Progenitor cell of endocrine pancreas (in vitro differentiated cells): ENCODE results near the gene RNASE8. TPM values are rescaled to one million over a fixed set of nuclear protein-coding genes. Genes with fewer than 3 reads are reported as not detected.

Source experiments
- DNase-seq: peaks from one replicate; pipeline ENCODE4 v3.0.0; 2021; ENCODE audit warnings: low spot score; ENCODE audit not compliant: unreplicated experiment
- H3K27ac Mint-ChIP-seq: 2 replicates; pipeline ENCODE4 v1.8.0; 2021; ENCODE audit warnings: mild to moderate bottlenecking, moderate library complexity, mixed read lengths
- H3K27me3 Mint-ChIP-seq: 2 replicates; pipeline ENCODE4 v1.8.0; 2021; ENCODE audit warnings: mixed read lengths
- H3K36me3 Mint-ChIP-seq: 2 replicates; pipeline ENCODE4 v1.8.0; 2022; ENCODE audit warnings: mixed read lengths; ENCODE audit not compliant: insufficient read depth
- H3K4me1 Mint-ChIP-seq: 2 replicates; pipeline ENCODE4 v1.8.0; 2021; ENCODE audit warnings: low read depth, mixed read lengths
- H3K4me3 Mint-ChIP-seq: 2 replicates; pipeline ENCODE4 v1.8.0; 2021; ENCODE audit warnings: low read depth, mild to moderate bottlenecking, moderate library complexity, mixed read lengths
- H3K9me3 Mint-ChIP-seq: 2 replicates; pipeline ENCODE4 v1.8.0; 2021; ENCODE audit warnings: low read depth, mixed read lengths
- total RNA-seq: library from RNA; stranded (reverse); gene quantifications from 2 replicates; pipeline ENCODE4 v1.2.1, GENCODE V29; 2021
- TF ChIP-seq, protein P1 (sequence below): fragments of 200-600 bp; sonication (generic); IDR thresholded peaks from one replicate; pipeline ENCODE4 v1.5.0; 2021; ENCODE audit warnings: antibody characterized with exemption, mild to moderate bottlenecking; ENCODE audit not compliant: unreplicated experiment

Gene RNASE8
- total RNA-seq, 1 donor from 2014 or later: not detected

DNA sequence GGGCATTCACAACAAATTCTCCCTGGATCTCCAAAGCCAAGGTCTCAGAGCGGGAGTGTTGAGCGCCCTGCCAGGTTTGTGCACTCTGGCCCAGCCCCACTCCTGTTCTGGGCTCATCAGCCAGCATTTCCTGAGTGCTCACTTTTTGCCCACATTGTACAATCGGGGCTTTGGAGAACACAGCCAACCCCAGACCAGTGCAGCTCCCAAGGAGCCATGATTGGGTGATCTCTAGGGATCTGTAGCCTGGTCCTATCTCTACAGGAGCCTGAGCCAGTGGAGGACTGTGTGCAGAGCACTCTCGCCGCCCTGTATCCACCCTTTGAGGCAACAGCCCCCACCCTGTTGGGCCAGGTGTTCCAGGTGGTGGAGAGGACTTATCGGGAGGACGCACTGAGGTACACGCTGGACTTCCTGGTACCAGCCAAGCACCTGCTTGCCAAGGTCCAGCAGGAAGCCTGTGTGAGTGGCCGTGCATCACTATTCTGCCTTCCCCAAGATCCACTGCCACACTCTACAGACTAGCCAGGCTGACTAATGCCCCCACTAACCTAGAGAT lies 15.2 kb downstream of the RNASE8 start:
- no peaks in the 10 kb centered on the region for H3K9me3 Mint-ChIP-seq
- no peak overlapping the region for H3K4me3 Mint-ChIP-seq
- TF ChIP-seq, protein P1, sequence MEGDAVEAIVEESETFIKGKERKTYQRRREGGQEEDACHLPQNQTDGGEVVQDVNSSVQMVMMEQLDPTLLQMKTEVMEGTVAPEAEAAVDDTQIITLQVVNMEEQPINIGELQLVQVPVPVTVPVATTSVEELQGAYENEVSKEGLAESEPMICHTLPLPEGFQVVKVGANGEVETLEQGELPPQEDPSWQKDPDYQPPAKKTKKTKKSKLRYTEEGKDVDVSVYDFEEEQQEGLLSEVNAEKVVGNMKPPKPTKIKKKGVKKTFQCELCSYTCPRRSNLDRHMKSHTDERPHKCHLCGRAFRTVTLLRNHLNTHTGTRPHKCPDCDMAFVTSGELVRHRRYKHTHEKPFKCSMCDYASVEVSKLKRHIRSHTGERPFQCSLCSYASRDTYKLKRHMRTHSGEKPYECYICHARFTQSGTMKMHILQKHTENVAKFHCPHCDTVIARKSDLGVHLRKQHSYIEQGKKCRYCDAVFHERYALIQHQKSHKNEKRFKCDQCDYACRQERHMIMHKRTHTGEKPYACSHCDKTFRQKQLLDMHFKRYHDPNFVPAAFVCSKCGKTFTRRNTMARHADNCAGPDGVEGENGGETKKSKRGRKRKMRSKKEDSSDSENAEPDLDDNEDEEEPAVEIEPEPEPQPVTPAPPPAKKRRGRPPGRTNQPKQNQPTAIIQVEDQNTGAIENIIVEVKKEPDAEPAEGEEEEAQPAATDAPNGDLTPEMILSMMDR: no peak
- H3K27ac Mint-ChIP-seq: no peak overlapping the region
- H3K36me3 Mint-ChIP-seq: peaks cover 19% of the 10 kb centered on the region
- peaks cover 10% of the 10 kb centered on the region for H3K27me3 Mint-ChIP-seq
- no peak for DNase-seq
- peaks cover 24% of the 10 kb centered on the region for H3K4me1 Mint-ChIP-seq

DNA sequence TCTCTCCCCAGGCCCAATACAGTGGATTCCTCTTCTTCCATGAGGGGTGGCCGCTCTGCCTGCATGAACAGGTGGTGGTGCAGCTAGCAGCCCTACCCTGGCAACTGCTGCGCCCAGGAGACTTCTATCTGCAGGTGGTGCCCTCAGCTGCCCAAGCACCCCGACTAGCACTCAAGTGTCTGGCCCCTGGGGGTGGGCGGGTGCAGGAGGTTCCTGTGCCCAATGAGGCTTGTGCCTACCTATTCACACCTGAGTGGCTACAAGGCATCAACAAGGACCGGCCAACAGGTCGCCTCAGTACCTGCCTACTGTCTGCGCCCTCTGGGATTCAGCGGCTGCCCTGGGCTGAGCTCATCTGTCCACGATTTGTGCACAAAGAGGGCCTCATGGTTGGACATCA lies 16.3 kb downstream of the RNASE8 start:
- DNase-seq: no peak
- TF ChIP-seq, protein P1: no peak
- Mint-ChIP-seq H3K4me1 (peaks cover 19% of the 10 kb centered on the region), H3K9me3 (no peaks in the 10 kb centered on the region), H3K27me3 (peaks cover 3% of the 10 kb centered on the region), H3K4me3 (no peak overlapping the region), H3K27ac (no peak overlapping the region), H3K36me3 (peaks cover 19% of the 10 kb centered on the region)

DNA sequence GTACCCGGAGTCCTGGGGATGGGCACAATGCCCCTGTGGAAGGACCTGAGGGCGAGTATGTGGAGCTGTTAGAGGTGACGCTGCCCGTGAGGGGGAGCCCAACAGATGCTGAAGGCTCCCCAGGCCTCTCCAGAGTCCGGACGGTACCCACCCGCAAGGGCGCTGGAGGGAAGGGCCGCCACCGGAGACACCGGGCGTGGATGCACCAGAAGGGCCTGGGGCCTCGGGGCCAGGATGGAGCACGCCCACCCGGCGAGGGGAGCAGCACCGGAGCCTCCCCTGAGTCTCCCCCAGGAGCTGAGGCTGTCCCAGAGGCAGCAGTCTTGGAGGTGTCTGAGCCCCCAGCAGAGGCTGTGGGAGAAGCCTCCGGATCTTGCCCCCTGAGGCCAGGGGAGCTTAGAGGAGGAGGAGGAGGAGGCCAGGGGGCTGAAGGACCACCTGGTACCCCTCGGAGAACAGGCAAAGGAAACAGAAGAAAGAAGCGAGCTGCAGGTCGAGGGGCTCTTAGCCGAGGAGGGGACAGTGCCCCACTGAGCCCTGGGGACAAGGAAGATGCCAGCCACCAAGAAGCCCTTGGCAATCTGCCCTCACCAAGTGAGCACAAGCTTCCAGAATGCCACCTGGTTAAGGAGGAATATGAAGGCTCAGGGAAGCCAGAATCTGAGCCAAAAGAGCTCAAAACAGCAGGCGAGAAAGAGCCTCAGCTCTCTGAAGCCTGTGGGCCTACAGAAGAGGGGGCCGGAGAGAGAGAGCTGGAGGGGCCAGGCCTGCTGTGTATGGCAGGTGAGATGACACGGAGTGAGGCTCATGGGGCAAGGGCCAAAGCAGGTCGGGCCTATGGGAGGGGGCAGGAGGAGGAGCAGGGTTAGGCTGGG lies 17.0 kb downstream of the RNASE8 start:
- Mint-ChIP-seq H3K36me3 (peaks cover 23% of the 10 kb centered on the region), H3K27ac (no peak overlapping the region), H3K4me1 (peaks cover 13% of the 10 kb centered on the region), H3K27me3 (no peaks in the 10 kb centered on the region), H3K4me3 (no peak overlapping the region), H3K9me3 (no peaks in the 10 kb centered on the region)
- TF ChIP-seq, protein P1: no peak
- no peak for DNase-seq

- TF ChIP-seq, protein P1: no peak
- Mint-ChIP-seq H3K4me1 (peaks cover 11% of the 10 kb centered on the region), H3K27me3 (no peaks in the 10 kb centered on the region), H3K36me3 (peaks cover 29% of the 10 kb centered on the region), H3K27ac (no peak overlapping the region), H3K4me3 (no peak overlapping the region), H3K9me3 (no peaks in the 10 kb centered on the region)
- DNase-seq: no peak
Observed at GRCh38 chr14:21075719-21076437, 18.3 kb downstream of the RNASE8 start.

- no peak for DNase-seq
- no peaks in the 10 kb centered on the region for H3K27me3 Mint-ChIP-seq
- H3K36me3 Mint-ChIP-seq: peaks cover 32% of the 10 kb centered on the region
- TF ChIP-seq, protein P1: no peak
- H3K4me3 Mint-ChIP-seq: no peak overlapping the region
- H3K4me1 Mint-ChIP-seq: no peaks in the 10 kb centered on the region
- H3K9me3 Mint-ChIP-seq: no peaks in the 10 kb centered on the region
- H3K27ac Mint-ChIP-seq: no peak overlapping the region
Observed at GRCh38 chr14:21077672-21078071, 20.1 kb downstream of the RNASE8 start.
